ENCODE measurements around the gene ADH1C.

Gene ADH1C

GRCh38 chr4:99305638-99306400 lies 46.7 kb downstream of the ADH1C start:
- H3K27ac ChIP-seq (ENCODE audit: low read depth, low read length, poor library complexity, severe bottlenecking) = no peak overlapping the region
- TF ChIP-seq EZH2 (IDR thresholded peaks at IDR 0.05; ENCODE audit: borderline replicate concordance, low read length) = no peak
- TF ChIP-seq, protein P1, sequence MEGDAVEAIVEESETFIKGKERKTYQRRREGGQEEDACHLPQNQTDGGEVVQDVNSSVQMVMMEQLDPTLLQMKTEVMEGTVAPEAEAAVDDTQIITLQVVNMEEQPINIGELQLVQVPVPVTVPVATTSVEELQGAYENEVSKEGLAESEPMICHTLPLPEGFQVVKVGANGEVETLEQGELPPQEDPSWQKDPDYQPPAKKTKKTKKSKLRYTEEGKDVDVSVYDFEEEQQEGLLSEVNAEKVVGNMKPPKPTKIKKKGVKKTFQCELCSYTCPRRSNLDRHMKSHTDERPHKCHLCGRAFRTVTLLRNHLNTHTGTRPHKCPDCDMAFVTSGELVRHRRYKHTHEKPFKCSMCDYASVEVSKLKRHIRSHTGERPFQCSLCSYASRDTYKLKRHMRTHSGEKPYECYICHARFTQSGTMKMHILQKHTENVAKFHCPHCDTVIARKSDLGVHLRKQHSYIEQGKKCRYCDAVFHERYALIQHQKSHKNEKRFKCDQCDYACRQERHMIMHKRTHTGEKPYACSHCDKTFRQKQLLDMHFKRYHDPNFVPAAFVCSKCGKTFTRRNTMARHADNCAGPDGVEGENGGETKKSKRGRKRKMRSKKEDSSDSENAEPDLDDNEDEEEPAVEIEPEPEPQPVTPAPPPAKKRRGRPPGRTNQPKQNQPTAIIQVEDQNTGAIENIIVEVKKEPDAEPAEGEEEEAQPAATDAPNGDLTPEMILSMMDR (IDR thresholded peaks at IDR 0.05; ENCODE audit: low read length) = no peak
- H4K20me1 ChIP-seq (ENCODE audit: insufficient read depth, low read length) = no peaks in the 10 kb centered on the region
- H3K4me2 ChIP-seq (ENCODE audit: low read length) = no peak overlapping the region
- no peaks in the 10 kb centered on the region for H3K27me3 ChIP-seq (ENCODE audit: insufficient read depth, low read length)
- H3K4me1 ChIP-seq (ENCODE audit: insufficient read depth, low read length, severe bottlenecking) = no peaks in the 10 kb centered on the region
- no peaks in the 10 kb centered on the region for H3K9me2 ChIP-seq (ENCODE audit: low read depth, low read length)
- H3K4me3 ChIP-seq (ENCODE audit: low read depth, low read length, poor library complexity, severe bottlenecking) = no peak overlapping the region
- no peaks in the 10 kb centered on the region for H3K9me3 ChIP-seq (ENCODE audit: low read length)
- H3K9ac ChIP-seq (ENCODE audit: low read length) = no peak overlapping the region
- H3K36me3 ChIP-seq (ENCODE audit: insufficient read depth, low read length) = no peaks in the 10 kb centered on the region
- H3F3A ChIP-seq (ENCODE audit: insufficient read depth, low read length) = no peaks in the 10 kb centered on the region
- H3K79me2 ChIP-seq (ENCODE audit: insufficient read depth, low read length) = no peaks in the 10 kb centered on the region
- no peak overlapping the region for H2AFZ ChIP-seq (ENCODE audit: low read length)

DNA sequence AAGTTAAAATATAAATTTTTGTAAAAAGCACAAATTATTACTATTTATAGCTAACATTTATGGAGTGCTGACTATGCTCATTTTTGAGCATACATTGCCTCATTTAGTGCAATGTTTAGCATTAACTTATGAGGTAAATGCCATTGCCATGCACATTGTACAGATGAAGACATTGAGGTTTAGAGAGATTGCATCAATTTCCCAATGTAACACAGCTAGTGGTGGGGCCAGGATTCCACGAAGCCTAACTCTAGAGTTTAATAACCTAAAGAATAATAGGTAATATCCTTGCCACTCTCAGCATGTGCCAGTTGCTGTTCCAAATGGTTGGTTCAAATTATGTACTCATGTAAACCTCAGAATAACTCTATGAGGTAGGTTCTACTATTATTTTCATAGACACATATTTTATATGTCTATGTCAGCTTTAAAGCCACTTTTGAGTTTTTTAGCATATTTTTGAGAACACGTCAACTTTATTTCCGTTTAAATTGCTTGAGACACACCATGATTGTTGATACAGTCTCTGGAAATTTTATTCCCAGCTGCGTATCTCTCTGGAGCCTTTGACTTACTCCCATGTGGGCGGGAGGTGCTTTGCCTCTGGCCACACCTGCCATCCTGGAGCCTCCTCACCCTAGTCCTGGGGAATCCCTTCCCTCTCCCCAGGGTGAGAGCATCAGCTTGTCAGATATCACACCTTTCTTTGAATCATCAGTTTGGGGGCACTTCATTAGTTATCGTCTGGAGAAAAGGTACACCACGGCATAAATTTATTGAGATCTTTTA lies 51.0 kb downstream of the ADH1C start:
- H3K79me2 ChIP-seq (ENCODE audit: insufficient read depth, low read length) = no peaks in the 10 kb centered on the region
- no peaks in the 10 kb centered on the region for H3F3A ChIP-seq (ENCODE audit: insufficient read depth, low read length)
- no peak overlapping the region for H2AFZ ChIP-seq (ENCODE audit: low read length)
- no peaks in the 10 kb centered on the region for H3K4me1 ChIP-seq (ENCODE audit: insufficient read depth, low read length, severe bottlenecking)
- H3K9me2 ChIP-seq (ENCODE audit: low read depth, low read length) = no peaks in the 10 kb centered on the region
- no peaks in the 10 kb centered on the region for H3K36me3 ChIP-seq (ENCODE audit: insufficient read depth, low read length)
- H3K27ac ChIP-seq (ENCODE audit: low read depth, low read length, poor library complexity, severe bottlenecking) = no peak overlapping the region
- no peaks in the 10 kb centered on the region for H4K20me1 ChIP-seq (ENCODE audit: insufficient read depth, low read length)
- no peaks in the 10 kb centered on the region for H3K27me3 ChIP-seq (ENCODE audit: insufficient read depth, low read length)
- H3K4me3 ChIP-seq (ENCODE audit: low read depth, low read length, poor library complexity, severe bottlenecking) = no peak overlapping the region
- TF ChIP-seq EZH2 (IDR thresholded peaks at IDR 0.05; ENCODE audit: borderline replicate concordance, low read length) = no peak
- TF ChIP-seq, protein P1 (IDR thresholded peaks at IDR 0.05; ENCODE audit: low read length) = no peak
- H3K9ac ChIP-seq (ENCODE audit: low read length) = no peak overlapping the region
- H3K9me3 ChIP-seq (ENCODE audit: low read length) = no peaks in the 10 kb centered on the region
- H3K4me2 ChIP-seq (ENCODE audit: low read length) = no peak overlapping the region

DNA sequence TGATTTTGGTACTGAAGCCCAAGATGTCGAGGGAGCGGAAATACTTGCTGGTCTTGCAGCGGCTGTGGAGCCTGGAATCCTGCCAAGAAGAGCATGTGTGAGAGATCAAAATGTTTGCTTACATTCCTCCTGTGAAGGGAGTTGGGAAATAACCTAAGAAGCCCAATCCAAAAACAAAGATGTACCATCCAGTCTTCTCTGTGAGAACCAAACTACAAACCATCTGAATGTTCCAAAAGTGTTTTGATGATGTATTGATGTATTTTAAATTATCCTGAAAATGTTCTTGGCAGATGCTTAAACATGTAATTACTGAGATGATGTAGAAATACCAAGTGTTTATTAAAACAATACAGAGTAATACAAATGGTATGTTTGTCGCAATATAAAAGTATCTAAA lies 51.6 kb downstream of the ADH1C start:
- H3K9ac ChIP-seq (ENCODE audit: low read length) = no peak overlapping the region
- no peaks in the 10 kb centered on the region for H3K36me3 ChIP-seq (ENCODE audit: insufficient read depth, low read length)
- no peaks in the 10 kb centered on the region for H3K79me2 ChIP-seq (ENCODE audit: insufficient read depth, low read length)
- no peaks in the 10 kb centered on the region for H4K20me1 ChIP-seq (ENCODE audit: insufficient read depth, low read length)
- H3K4me2 ChIP-seq (ENCODE audit: low read length) = no peak overlapping the region
- H3K27ac ChIP-seq (ENCODE audit: low read depth, low read length, poor library complexity, severe bottlenecking) = no peak overlapping the region
- no peak overlapping the region for H2AFZ ChIP-seq (ENCODE audit: low read length)
- H3K9me2 ChIP-seq (ENCODE audit: low read depth, low read length) = no peaks in the 10 kb centered on the region
- H3K9me3 ChIP-seq (ENCODE audit: low read length) = no peaks in the 10 kb centered on the region
- no peak for TF ChIP-seq EZH2 (IDR thresholded peaks at IDR 0.05; ENCODE audit: borderline replicate concordance, low read length)
- TF ChIP-seq, protein P1 (IDR thresholded peaks at IDR 0.05; ENCODE audit: low read length) = no peak
- H3F3A ChIP-seq (ENCODE audit: insufficient read depth, low read length) = no peaks in the 10 kb centered on the region
- no peaks in the 10 kb centered on the region for H3K4me1 ChIP-seq (ENCODE audit: insufficient read depth, low read length, severe bottlenecking)
- H3K4me3 ChIP-seq (ENCODE audit: low read depth, low read length, poor library complexity, severe bottlenecking) = no peak overlapping the region
- H3K27me3 ChIP-seq (ENCODE audit: insufficient read depth, low read length) = no peaks in the 10 kb centered on the region

Data from OCI-LY1 (cell line).